GM10847 (cell line): ENCODE results near the gene DHRSX.

ENCODE experiments used
- POLR2A ChIP-seq: IDR thresholded peaks from 2 replicates; pipeline ENCODE4 v1.6.1; 2011; ENCODE audit not compliant: insufficient read length; ENCODE audit errors: extremely low read depth

DHRSX gene

DNA sequence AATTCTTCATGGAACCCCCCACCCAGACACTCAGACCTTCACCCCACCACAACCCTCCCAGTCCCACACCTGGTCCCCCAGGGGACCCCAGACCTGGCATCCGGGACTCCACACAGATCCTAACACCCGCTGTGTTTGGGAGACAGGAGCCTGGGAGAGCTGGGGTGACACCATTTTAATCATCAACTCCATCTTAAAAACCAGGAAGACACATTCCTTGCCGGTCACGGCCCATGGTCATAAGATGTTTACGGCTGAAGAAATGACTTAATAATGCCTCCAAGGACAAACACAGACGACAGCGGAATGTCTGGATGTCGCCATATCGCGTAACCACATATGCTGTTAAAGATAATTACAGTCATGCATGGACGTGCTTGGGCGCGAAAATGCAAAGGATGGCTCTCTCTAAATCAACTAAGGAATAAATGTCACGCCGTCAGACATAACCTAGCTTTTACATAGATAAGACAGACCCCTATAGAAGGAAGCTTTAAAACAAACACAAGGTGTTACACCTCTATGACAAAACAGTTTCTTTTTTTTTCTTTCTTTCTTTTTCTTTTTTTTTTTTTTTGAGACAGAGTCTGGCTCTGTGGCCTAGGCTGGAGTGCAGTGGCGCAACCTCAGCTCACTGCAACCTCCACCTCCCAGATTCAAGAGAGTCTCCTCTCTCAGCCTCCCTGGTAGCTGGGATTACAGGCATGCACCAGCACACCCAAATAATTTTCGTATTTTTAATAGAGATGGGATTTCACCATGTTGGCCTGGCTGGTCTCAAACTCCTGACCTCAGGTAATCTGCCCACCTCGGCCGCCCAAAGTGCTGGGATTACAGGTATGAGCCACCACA is 2.1 kb upstream of the DHRSX start:
- no peak for TF ChIP-seq POLR2A

DNA sequence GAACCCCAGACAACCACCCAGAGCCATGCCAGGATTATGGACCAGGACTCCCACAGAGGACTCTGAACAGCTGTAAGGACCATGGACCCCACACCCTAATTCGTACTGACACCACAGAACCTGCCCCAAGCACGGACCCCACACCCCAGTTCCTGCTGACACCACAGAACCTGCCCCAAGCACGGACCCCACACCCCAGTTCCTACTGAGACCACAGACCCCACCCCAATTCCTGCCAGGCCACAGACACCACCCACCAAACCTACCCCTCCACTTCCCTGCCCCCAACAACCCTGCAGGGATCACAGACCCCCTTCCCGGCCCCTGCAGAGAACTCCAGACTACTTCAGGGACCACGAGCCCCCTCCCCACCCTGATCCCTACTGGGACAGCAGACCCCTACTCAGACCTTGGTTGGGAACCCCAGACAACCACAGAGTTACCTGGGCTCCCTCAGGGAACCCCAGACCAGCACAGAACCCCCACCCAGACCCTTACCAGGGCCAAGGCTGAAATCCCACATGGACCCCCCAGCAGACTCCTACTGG is 1.4 kb upstream of the DHRSX start:
- no peak for TF ChIP-seq POLR2A

DNA sequence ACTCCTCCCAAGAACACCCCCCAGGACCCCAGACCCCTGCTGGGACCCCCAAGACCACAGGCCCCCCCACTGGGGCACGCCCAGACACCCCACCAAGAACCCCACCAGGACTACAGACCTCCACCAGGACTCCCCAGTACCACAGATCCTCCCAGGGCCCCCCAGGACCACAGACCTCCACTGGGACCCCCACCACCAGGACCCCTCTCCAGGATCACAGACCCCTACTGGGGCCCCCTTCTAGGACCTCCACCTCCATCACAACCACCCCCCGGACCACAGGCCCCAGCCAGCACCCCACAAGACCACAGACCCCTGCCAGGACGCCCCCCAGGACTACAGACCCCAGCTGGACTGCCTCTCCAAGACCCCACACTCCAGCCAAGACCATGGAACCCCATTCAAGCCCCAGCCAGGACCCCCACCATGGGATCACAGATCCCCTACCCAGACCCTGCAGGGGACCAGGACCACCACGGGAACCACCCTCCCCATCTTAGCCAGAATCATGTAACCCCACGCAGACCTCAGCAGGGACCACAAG is 855 bp upstream of the DHRSX start:
- TF ChIP-seq POLR2A = no peak

DNA sequence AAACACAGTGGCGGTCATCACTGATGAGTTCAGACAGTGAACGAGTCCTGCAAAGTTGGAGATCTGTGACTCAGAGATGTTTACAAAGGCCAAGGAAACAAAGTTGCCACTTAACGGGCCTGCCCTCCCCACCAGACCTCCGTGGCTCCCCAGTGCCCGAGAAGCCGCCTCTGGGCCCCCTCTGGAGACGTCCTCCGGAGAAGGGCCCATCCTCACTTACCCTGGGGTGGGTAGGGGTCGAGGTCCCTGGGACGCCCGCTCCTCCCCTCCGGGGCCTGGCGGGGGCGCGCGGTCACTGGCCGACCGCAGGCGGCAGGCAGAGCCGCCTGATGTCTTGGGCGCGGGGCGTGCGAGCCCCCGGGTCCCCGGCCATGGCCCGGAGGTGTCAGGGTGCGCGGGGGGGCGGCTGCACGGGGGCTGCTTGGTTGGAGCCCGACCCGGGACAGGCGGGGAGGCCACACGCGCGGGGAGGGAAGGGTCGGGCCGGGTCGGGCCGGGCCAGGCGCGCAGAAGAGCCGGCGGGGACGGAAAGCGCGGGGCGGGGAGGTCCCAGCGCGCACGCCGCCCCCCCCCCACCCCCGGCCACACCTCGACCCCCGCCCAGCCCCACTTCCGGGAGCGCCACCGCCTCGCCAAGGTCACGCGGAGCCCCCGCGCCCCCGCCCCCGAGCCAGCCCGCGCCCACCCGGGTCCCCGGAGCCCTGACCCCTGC is 529 bp downstream of the DHRSX start:
- no peak for TF ChIP-seq POLR2A

DNA sequence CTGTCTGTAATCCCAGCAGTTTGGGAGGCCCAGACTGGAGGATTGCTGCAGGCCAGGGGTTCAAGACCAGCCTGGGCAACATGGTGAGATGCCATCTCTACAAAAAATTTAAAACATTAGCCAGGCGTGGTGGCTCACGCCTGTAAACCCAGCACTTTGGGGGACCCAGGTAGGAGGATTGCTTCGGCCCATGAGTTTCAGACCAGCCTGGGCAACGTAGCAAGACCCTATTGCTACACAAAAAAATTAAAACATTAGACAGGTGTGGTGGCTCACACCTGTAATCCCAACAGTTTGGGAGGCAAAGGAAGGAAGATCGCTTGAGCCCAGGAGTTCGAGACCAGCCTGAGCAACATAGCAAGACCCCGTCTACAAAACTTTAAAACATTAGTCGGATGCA is 1.3 kb downstream of the DHRSX start:
- no peak for TF ChIP-seq POLR2A

DNA sequence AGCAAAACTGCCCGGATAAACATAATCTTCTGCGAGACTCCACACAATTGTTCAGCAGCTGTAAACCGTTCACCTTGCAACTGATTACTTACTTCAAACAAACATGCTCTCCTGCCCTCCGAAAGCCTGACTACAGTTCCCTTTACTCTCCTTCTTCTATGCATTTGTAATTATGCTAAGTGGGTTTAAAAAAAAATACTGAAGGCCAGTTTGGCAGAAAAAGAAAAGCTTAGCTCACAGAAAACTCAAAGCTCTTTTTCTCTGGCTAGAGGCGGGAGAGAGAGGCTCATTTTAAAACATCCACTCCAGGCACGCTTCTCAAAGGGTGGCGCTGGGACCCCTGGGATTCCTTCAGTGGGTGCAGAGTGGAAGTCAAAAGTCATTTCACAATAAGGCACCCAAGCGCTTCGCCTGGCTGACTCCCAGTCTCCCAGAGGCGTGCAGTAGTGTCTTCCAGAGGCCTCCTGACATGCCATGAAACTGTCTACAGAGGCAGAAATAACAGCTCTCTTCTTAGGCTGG is 1.9 kb downstream of the DHRSX start:
- TF ChIP-seq POLR2A = no peak

DNA sequence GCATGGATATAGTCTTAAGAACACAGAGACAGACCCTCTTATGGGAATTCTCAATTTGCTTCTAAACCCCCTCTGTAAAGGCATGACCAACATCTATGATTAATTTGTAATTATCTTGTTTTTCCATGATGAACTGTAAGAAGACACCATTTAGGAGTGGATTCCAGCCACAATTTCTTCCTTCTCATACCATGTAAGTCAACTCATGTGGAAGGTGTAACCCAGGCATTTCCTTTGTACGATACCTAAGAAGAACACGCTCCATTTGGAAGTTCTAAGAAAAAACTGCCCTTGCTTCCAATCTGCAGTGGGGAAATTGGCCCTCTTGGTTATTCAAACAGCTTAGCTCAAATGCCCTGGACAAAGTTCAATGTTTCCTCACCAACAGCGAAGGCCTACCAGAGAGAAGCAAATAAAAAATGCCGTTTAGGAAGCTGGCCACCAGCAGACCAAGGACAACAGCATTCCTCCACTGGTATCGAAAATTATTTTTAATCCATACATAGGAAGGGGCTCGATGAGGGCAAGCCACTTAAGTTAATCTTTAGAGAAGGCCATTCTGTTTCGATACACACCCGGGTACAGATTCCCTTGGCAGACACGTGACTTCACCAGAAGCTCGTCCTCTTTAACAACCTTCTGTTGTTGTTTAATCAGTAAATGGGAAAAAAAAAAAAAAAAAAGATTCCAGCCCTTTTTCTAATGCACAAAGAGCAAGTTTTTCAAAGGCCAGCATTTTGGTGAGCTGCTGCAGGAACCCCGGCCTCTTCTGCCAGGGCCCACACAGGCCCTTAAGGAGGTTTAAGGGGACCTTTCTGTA is 2.6 kb downstream of the DHRSX start:
- TF ChIP-seq POLR2A = no peak

DNA sequence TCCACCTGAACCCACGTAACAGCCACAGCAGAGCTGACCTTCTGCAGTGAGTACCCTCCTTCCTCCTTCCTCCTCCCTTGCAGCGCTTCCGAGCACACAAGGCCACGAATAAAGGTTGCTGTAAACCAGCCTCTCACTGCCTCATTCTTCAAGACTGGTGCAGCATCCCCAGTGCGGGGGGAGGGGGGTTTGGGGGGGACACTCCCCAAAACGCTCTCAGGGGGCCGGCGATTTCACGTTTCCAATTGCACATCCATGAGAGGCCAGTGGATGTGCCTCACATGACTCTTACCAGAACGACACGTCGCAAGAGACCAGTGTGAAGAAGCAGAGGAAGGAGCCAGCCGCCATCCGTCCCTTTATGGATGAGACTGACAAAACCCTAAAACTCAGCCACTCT is 5.2 kb downstream of the DHRSX start:
- no peak for TF ChIP-seq POLR2A

DNA sequence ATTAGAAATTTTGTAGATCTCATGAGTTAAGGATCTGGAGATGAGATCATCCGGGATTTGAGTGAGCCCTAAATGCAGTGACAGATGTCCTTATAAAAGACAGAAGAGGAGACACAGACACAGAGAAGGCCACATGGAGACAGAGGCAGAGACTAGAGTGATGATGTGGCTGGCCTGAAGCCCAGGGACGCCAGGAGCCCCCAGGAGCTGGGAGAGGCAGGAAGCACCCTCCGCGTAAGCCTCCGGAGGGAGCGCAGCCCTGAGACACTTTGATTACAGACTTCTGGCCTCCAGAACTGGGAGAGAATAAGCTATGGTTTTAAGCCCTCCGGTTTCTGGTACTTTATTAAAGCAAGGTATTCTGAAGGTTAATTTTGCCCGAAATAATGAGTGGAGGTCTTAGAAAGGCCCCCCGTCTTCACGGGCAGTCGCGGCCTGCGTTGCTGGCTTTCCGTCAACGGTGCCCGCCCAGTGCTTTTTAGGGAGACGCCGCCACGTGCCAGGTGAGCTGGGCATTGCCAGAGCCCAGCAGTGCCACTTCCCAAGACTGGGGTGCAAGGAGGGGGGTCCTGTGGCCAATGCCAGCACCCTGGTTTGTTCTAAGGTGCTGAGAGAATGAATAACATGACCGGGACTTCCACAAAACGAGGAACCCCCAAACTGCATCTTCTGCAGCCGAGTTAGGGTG is 8.1 kb downstream of the DHRSX start:
- TF ChIP-seq POLR2A = no peak

DNA sequence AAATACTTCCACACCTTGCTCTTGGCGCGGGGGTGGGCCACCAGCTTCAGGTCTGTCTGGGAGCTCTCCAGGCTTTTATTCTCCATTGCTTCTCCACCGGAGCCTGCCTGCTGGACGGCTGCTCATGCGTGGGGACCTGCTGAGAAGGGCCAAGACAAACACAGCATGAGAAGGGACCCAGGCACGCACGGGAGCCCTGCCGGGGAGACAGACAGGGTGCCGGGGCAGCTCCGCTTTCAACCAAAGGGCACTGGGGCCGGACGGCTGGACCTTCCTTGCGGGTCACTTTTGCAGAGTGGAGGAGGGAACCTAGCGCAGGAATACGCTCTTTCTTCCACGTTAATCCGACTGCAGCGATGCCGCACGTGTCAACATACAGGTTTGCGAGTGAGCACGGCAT is 10.1 kb downstream of the DHRSX start:
- TF ChIP-seq POLR2A = no peak

DNA sequence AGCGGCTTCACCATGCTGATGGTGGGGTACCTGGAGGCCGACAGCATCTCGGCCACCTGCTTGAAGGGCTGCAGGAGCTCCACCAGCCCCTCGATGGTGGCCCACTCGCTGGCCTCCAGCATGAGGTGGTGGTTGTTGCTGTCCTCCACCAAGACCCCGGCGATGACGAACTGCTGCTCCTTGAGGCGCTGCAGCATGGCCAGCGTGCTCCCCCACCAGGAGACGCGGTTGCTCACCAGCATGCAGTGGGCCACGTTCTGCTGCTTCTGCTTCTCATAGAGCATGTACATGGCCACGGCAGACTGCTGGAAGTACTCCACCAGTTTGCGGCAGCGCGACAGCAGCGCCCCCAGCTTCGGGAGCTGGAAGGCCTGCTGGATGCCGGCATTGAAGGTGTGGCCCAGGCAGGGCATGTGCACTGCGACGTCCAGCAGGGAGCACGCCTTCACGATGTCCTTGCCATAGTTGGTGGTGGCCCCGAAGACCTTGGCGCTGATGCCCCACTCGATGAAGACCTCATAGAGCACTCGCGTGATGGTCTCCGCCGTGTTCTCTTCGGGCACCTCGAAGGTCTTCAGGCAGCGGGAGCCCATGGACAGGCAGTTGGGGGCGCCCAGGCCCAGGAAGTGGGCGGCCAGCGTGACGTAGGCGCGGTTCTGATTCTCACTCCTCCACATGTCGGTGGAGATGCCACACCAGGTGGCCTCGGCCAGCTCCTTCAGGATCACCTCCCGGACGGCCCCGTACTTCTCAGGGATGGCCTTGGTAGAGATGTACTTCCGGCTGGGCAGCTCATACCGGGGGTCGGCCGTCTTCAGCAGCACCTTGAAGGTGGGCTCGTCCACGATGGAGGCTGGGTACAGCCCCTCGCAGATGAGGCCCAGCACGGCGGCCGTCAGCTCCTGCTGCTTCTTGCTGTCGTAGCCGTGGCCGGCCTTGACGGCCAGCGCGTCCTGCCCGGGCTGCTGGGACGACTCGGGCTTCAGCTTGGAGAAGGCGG is 11.0 kb downstream of the DHRSX start:
- no peak for TF ChIP-seq POLR2A

DNA sequence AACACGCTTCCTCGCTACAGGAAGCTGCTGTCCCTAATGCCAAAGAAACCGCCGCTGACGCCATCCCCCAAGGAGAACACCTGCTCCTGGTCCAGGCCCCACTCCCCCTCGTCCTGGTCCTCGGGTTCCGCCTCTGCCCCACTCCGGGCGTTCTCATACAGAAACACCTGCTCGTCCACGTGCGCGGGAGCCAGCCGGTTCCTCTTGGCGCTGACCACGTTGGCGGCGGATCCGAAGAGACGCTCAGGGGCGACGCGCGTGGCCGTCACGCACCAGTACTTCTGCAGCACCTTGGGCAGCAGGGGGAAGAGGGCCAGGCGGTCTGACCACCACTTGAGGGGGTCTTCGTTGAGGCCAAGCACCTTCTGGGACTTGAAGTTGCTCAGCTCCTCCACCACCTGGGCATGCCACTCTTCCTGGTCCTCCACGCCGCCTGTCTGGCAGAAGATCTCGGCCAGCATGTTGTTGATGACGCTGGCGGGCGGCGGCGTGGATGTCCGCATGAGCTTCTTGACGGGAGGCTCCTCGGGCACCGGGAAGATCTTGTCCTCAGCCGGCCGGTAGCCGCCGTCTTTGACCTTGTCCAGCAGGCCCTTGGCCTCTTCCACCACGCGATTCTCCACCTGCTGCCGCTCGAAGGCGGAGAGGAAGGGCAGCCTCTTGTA is 12.0 kb downstream of the DHRSX start:
- no peak for TF ChIP-seq POLR2A

DNA sequence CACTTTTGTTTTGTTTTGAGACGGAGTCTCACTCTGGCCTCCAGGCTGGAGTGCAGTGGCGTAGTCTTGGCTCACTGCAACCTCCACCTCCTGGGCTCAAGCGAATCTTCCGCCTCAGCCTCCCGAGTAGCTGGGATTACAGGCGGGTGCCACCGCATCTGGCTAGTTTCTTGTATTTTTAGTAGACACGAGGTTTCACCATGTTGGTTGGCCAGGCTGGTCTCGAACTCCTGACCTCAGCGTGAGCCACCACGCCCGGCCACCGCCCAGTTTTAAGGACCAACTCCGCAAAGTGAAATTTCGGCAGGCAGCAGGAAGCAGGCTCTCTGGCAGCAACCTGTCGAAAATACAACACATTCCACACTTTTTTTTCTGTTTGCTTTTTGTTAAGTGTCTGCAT is 13.4 kb downstream of the DHRSX start:
- no peak for TF ChIP-seq POLR2A
